K562 (cell line): Measurements from ENCODE around the gene NAA11.

ENCODE experiments used
- BMI1 ChIP-seq: fragments of 150-350 bp; IDR thresholded peaks from 2 replicates; pipeline ENCODE4 v1.6.1; 2014; ENCODE audit warnings: low read length
- CHD1 ChIP-seq: fragments of 200-600 bp; sonication (generic); IDR thresholded peaks from one replicate; pipeline ENCODE4 v1.6.1; 2012; ENCODE audit warnings: mild to moderate bottlenecking, moderate library complexity, low read length, inconsistent platforms
- CTBP1 ChIP-seq: fragments of 450-650 bp; IDR thresholded peaks from 2 replicates; pipeline ENCODE4 v1.6.1; 2016; ENCODE audit warnings: borderline replicate concordance
- CTCF ChIP-seq, 3 experiments: IDR thresholded peaks in 2 of 3; conservative IDR thresholded peaks in 1 of 3; 2 replicates each; pipeline ENCODE4 v1.5.1; 2011 to 2012; ENCODE audit warnings: low read length in 3 of 3, mild to moderate bottlenecking in 3 of 3, control low read depth in 2 of 3, improper control_type of control experiment in 1 of 3, inconsistent platforms in 1 of 3, low read depth in 1 of 3, mixed read lengths in 1 of 3, moderate library complexity in 1 of 3; ENCODE audit not compliant: insufficient read depth in 2 of 3
- DPF2 ChIP-seq: fragments of 450-650 bp; IDR thresholded peaks from 2 replicates; pipeline ENCODE4 v1.6.1; 2016
- MEF2D ChIP-seq: conservative IDR thresholded peaks from 2 replicates; pipeline ENCODE4 v1.6.1; 2016; ENCODE audit warnings: low read depth, missing genetic modification characterization, missing compliant biosample characterization
- MTA1 ChIP-seq: fragments of 450-650 bp; IDR thresholded peaks from 2 replicates; pipeline ENCODE4 v1.6.1; 2017; ENCODE audit warnings: borderline replicate concordance
- MTA3 ChIP-seq: fragments of 450-650 bp; formaldehyde crosslinking; IDR thresholded peaks from 2 replicates; pipeline ENCODE4 v1.6.1; 2017; ENCODE audit warnings: mild to moderate bottlenecking, borderline replicate concordance
- PRDM10 ChIP-seq: fragments of 450-650 bp; IDR thresholded peaks from 2 replicates; pipeline ENCODE4 v1.6.1; 2018; ENCODE audit not compliant: partially characterized antibody
- ZNF785 ChIP-seq: fragments of 250-450 bp; sonication (Bioruptor Pico); IDR thresholded peaks from 2 replicates; pipeline ENCODE4 v1.4.0; 2020; ENCODE audit warnings: mild to moderate bottlenecking

DNA sequence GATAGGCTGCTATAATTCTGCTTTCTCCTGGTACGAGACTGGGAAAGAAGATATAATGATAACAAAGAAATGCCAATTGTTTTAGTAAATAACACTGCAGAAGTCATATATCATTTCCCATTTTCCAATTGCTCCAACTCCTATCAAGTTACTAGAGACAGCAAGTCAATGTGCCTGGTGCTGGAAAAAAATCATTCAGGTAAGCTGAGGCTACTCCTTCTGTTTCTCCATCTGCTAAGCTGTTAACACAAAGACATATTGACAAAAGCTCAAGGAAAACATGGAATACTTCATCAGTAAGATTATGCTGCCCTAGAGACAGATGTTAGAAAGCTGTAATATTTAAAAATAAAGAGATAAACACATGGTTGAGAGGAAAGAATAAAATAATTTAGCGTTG lies 10.0 kb downstream of the NAA11 start:
- TF ChIP-seq MEF2D (no peak), MTA3 (no peak), MTA1 (no peak), DPF2 (no peak), CTBP1 (no peak), CTCF (IDR thresholded peaks at IDR 0.05 in 2 of 3, conservative IDR thresholded peaks at IDR 0.05 in 1 of 3; ENCODE audit: insufficient read depth in 2 of 3, low read depth in 1 of 3, low read length in 3 of 3) (no peak), ZNF785 (CRISPR knock-in tag) (no peak), PRDM10 (no peak), BMI1 (no peak), CHD1 (no peak)
